Right ventricle myocardium inferior (tissue), 1 donor: ENCODE data around the gene PEX3. TPM values are rescaled to one million over a fixed set of nuclear protein-coding genes. Genes with fewer than 3 reads are reported as not detected.
"Not testable (repeated sequence)": the region's sequence is repeated elsewhere in the genome, so short reads cannot be mapped to it uniquely, and the experiment has no call there.

ENCODE experiments used
- ATAC-seq: fragments of 200-7000 bp; cut with Tn5 transposase; one replicate; pipeline ENCODE4 v1.9.1; 2020; ENCODE audit warnings: mild to moderate bottlenecking, moderate library complexity
- DNase-seq: peaks from one replicate; pipeline ENCODE4 v3.0.0; 2021; ENCODE audit errors: missing footprints
- intact Hi-C: fragments of 100-400 bp; cut with DNase I; formaldehyde crosslinking; loops from one replicate; pipeline ENCODE4 v1.11.0; 2022
- total RNA-seq: library from RNA; stranded (reverse); fragmentation: NEBNext Ultra II Directional; extraction: Animal tissue kit (Norgen Biotek cat#: 25700); gene quantifications from one replicate; pipeline ENCODE4 v1.2.1, GENCODE V29; 2021
- donor health status: DM: no; HTN: yes; CAD: no; lungs with severe emphysema.

Gene PEX3
- total RNA-seq, 1 donor from 2014 or later, result 19.9 TPM

DNA sequence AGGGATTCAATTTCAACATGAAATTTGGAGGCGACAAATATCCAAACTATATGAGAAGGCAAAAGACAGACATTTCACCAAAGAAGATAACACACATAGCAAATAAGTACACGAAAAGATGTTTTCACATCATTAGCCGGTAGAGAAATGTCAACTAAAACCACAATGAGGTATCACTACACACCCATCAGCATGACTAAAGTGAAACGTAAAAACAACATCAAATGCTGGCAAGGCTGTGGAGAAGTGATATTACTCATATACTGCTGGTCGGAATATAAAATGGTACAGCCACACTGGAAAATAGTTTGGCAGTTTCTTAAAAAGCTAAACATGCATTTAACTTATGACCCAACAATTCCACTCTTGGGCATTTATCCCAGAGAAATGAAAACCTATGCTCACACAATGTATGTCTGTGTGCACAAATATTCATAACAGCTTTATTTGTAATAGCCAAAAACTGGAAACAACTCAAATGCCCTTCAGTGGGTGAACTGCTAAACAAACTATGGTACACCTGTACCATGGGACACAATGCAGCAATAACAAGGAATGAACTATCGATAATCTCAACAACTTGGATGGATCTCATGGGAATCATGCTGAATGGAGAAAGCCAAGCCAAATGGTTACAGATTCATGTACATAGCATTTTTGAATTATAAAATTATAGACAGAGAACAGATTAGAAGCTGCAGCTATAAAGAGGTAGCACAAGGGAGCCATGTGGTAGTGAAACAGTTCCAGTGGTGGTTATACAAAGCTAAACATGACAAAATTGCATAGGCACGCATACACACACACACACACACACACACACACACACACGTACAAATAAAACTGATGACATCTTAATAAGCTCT is 8.7 kb upstream of the PEX3 start:
- no peak for DNase-seq
- intact Hi-C loops, result no loop called here
- ATAC-seq, result no peak

- peak; percentile 50 for ATAC-seq
Measured at GRCh38 chr6:143443096-143443495, 7.5 kb upstream of the PEX3 start.

GRCh38 chr6:143447865-143448264 is 2.7 kb upstream of the PEX3 start:
- intact Hi-C loops, DNase-seq, ATAC-seq: not testable (repeated sequence)

More at GRCh38 chr6:143443096-143443495, 7.5 kb upstream of the PEX3 start:
- no peak for DNase-seq
- intact Hi-C loops, result no loop called here

- ATAC-seq (no peak), DNase-seq (no peak)
Measured at GRCh38 chr6:143449082-143449713, 1.4 kb upstream of the PEX3 start.

GRCh38 chr6:143449714-143450452 is 722 bp upstream of the PEX3 start:
- no peak for ATAC-seq
- intact Hi-C loops, result no loop called here
- no peak for DNase-seq

More at GRCh38 chr6:143449082-143449713, 1.4 kb upstream of the PEX3 start:
- intact Hi-C loops, result no loop called here

- DNase-seq, result no peak
- intact Hi-C loops, result no loop called here
- no peak for ATAC-seq
Measured at GRCh38 chr6:143451531-143451930, 926 bp downstream of the PEX3 start.

DNA sequence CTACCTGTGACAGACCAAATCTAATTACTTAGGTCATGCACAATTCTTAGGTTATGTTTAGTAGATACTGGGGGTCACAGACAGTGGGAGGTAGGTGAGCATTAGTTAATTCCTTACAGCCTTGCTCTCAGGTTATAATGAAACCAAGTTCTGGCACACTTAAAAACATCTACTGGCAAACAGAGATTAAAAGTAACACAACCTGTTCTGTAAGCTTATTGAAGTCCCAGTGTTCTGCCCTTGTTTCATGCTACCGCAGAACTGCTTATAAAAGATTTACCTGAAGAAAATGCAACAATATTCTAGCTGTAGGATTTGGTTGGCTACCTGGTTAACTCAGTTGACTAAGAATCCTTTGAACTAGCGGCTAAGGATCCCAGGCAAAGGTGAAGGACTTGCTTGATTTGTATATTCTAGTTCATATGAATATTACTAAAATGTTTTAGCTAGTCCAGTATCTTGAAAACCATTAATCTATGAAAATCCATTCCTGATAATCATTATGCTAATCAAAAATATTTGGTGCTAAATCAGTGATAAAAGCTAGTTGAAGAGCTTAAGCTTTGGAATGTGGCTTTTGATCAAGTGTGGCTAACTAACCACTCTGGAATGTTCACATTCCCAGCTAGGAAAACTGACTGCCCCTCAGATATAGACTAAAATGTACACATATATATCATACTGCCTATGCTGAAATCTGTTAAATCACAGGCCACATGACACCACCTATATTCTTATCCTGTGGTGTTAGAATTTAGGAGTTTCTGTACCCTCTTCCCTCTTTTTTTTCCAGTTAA is 7.2 kb downstream of the PEX3 start:
- intact Hi-C loops, result no loop called here
- DNase-seq, result no peak
- no peak for ATAC-seq

- ATAC-seq (no peak), DNase-seq (no peak)
- intact Hi-C loops, result no loop called here
Measured at GRCh38 chr6:143465546-143465945, 14.9 kb downstream of the PEX3 start.

DNA sequence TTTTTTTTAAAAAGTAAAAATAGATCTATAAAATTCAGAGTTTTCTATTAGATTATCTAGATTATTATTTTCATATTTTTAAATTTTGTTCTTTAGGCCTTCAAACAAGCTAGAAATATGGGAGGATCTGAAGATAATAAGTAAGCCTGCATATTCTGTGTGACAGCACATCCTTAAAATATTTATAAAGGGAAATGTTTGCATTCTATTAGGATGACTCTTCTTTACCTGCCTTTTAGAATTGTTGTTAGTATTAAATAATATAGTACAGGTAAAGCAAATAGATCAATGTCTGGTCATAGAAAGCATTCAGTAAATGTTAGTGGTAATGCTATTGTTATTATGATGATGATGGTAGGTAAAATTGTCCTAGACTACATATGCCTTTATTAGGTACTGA is 17.4 kb downstream of the PEX3 start:
- ATAC-seq (no peak), DNase-seq (no peak)
- intact Hi-C loops, result no loop called here

DNA sequence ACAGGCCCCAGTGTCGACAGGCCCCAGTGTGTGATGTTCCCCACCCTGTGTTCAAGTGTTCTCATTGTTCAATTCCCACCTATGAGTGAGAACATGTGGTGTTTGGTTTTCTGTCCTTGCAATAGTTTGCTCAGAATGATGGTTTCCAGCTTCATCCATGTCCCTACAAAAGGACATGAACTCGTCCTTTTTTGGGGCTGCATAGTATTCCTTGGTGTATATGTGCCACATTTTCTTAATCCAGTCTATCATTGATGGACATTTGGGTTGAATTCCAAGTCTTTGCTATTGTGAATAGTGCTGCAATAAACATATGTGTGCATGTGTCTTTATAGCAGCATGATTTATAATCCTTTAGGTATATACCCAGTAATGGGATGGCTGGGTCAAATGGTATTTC is 18.2 kb downstream of the PEX3 start:
- DNase-seq, ATAC-seq, intact Hi-C loops: not testable (repeated sequence)

DNA sequence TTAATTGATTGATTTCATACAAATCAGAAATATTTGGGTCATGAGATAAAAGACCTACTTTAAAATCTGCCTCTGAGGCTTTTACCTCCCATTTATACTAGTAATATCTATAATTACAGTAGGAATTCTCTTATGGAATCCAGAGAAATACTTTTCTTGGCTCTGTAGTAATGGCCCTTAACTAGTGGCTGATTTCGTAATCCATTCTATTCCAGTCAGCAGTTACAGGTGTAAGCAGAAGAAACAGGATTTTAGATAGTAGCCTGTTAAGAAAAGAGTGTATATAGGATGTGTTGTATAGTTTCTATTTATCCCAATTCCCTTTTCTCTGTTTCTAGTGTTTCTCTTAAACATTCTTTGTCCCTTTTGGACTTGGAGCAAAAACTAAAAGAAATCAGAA is 21.2 kb downstream of the PEX3 start:
- ATAC-seq (no peak), DNase-seq (no peak)
- intact Hi-C loops, result no loop called here

- no peak for DNase-seq
- intact Hi-C loops, result no loop called here
- no peak for ATAC-seq
Measured at GRCh38 chr6:143476545-143476944, 25.9 kb downstream of the PEX3 start.

DNA sequence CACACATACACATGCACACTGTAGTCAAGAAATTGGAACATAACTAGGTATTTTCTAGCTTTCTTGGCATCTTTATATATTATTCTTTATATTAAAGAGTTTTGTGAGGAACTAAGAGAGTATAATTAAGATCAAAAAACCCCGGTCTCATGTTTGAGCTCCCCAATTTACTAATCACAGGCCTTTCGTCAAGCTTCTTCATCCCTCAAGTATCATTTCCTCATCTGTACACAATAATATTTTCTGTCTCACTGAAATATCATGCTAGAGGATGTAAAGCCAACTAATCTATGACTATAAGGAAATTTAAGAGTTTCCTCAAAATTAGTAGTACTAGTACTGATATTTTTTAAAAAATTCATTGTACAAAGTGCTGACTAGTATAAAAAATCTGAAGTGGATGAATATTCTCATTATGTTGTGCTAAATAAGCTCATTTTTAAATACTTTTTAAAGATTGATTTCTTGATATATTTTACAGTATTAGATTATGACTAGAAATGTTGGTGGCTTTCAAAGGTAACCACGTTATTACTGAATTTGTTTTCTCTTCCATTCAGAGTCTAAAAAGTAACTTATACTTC is 28.0 kb downstream of the PEX3 start:
- DNase-seq (no peak), ATAC-seq (no peak)
- intact Hi-C loops, result no loop called here

DNA sequence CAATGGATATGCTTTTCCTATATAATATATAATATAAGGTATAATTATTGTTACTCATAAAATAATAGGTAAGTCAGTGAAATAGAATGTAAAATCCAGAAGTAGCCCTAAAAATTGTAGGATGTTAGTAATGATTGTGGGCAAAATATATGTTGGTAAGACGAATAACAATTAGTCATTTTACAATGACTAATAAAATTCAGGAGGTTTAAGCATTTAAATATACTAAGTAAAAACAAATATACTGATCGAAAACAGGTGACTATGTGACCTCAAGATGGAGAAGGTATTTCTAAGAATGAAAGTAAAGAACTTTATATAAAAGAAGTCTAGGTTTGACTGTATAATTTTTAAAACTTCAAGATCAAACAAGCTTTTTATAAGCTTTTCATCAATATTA is 32.0 kb downstream of the PEX3 start:
- ATAC-seq (no peak), DNase-seq (no peak)
- intact Hi-C loops, result no loop called here

DNA sequence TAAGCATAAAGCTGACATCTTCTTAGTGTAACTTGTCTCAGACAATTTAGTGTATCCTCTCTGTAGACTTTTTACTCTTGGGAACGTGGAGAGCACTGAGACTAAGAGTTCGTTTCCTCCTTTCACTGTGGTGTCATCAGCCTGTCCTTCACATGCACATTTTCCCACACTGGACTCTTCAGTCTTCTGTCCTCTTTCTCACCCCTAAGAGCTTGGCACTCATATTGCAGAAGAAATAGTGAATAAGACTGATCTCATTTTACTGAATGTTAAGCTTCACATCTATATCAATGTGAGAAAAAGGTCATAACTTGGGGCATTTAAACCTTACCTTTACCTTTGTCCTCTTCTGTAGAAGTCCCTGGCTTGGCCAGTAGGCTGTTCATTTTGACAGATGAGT is 35.4 kb downstream of the PEX3 start:
- no peak for ATAC-seq
- intact Hi-C loops, result no loop called here
- no peak for DNase-seq

DNA sequence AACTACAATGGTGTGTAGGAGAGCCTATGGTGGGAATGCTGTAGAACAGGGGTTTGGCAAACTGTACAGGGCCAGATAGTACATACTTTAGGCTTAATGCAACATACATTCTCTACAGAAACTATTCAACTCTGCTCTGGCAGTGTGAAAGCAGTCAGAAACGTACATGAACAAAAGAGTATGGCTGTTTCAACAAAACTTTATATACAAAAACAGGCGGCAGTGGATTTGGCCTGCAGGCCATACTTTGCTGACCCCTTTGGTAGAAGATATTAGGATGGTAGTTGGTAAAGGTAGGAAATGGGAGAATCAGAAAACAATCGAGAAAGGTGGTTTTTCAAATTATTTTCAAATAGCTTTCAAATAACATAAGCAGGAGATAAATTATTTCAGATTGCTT is 36.1 kb downstream of the PEX3 start:
- ATAC-seq (no peak), DNase-seq (no peak)
- intact Hi-C loops, result no loop called here

DNA sequence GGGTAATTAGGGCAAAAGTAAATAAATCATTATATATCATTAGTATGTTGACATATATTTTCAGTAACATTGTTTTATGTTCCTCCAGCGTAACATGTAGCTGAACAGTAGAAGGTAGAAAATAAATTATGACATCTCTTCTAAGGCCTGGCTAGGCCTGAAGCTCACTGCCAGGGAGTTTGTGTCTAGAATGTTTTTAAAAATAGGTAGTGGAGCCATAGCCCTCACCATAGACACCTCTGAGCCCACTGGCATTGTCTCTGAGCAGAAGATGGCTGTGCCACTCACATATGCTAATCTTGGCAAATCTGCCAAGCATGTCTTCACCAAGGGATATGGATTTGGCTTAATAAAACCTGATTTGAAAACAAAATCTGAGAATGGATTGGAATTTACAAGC is 39.6 kb downstream of the PEX3 start:
- ATAC-seq (no peak), DNase-seq (no peak)
- intact Hi-C loops, result no loop called here

GRCh38 chr6:143490775-143491174 is 40.2 kb downstream of the PEX3 start:
- DNase-seq, result no peak
- intact Hi-C loops, result no loop called here
- ATAC-seq, result peak; percentile 28

DNA sequence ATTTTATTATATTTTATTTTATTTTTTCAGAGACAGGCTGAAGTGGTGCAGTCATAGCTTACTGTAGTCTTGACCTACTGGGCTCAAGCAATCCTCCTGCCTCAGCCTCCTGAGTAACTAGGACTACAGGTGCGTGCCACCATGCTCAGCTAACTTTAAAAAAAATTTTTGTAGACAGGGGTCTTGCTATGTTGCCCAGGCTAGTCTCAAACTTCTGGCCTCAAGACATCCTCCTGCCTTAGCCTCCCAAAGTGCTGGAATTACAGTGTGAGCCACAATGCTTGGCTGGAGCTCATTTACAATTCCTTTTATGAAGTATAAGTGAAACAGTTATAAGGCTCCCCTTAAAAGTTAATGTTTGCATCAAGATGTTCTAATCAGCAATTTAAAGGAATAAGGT is 46.4 kb downstream of the PEX3 start:
- no peak for DNase-seq
- no peak for ATAC-seq
- intact Hi-C loops, result no loop called here
